Loucy (cell line): ENCODE measurements around the gene CC2D1A.

Experiments used
- H2AFZ ChIP-seq: fragments of 200-600 bp; sonication (generic); 2 replicates; pipeline ENCODE4 v1.6.0; 2016; ENCODE audit warnings: antibody characterized with exemption, mild to moderate bottlenecking, low read length, moderate library complexity
- H3F3A ChIP-seq: fragments of 200-600 bp; 2 replicates; pipeline ENCODE4 v1.6.0; 2016; ENCODE audit warnings: antibody characterized with exemption, low read depth, mild to moderate bottlenecking
- H3K27me3 ChIP-seq: fragments of 200-600 bp; sonication (generic); 2 replicates; pipeline ENCODE4 v1.6.1; 2014; ENCODE audit warnings: low read length, mild to moderate bottlenecking; ENCODE audit not compliant: insufficient read depth, poor library complexity, severe bottlenecking
- H3K36me3 ChIP-seq: fragments of 200-600 bp; sonication (generic); 2 replicates; pipeline ENCODE4 v1.6.1; 2016; ENCODE audit warnings: low read length; ENCODE audit not compliant: insufficient read depth
- H3K4me1 ChIP-seq: fragments of 200-600 bp; sonication (generic); 2 replicates; pipeline ENCODE4 v1.5.1; 2014; ENCODE audit warnings: low read length, mild to moderate bottlenecking; ENCODE audit not compliant: insufficient read depth, poor library complexity, severe bottlenecking
- H3K4me2 ChIP-seq: fragments of 200-600 bp; sonication (generic); 2 replicates; pipeline ENCODE4 v1.6.0; 2014; ENCODE audit warnings: antibody characterized with exemption, low read length, low read depth, mild to moderate bottlenecking; ENCODE audit not compliant: poor library complexity, severe bottlenecking
- H3K4me3 ChIP-seq: fragments of 200-600 bp; sonication (generic); 2 replicates; pipeline ENCODE4 v1.5.1; 2014; ENCODE audit warnings: low read length, mild to moderate bottlenecking, mixed read lengths; ENCODE audit not compliant: poor library complexity, severe bottlenecking
- H3K79me2 ChIP-seq: fragments of 200-600 bp; sonication (generic); 2 replicates; pipeline ENCODE4 v1.6.1; 2014; ENCODE audit warnings: low read length; ENCODE audit not compliant: insufficient read depth
- H3K9ac ChIP-seq: fragments of 200-600 bp; sonication (generic); 2 replicates; pipeline ENCODE4 v1.6.0; 2014; ENCODE audit warnings: mild to moderate bottlenecking, low read depth, low read length, moderate library complexity; ENCODE audit not compliant: poor library complexity, severe bottlenecking
- H3K9me2 ChIP-seq: fragments of 200-600 bp; sonication (generic); replicated peaks from 2 replicates; pipeline ENCODE4 v1.6.1; 2016; ENCODE audit warnings: low read depth, low read length, mixed read lengths
- H3K9me3 ChIP-seq: fragments of 200-600 bp; sonication (generic); 2 replicates; pipeline ENCODE4 v1.6.1; 2014; ENCODE audit warnings: mild to moderate bottlenecking, antibody characterized with exemption, low read length, low read depth; ENCODE audit not compliant: insufficient read depth
- H4K20me1 ChIP-seq: fragments of 200-600 bp; sonication (generic); 2 replicates; pipeline ENCODE4 v1.6.0; 2014; ENCODE audit warnings: antibody characterized with exemption, low read length, mild to moderate bottlenecking; ENCODE audit not compliant: insufficient read depth, poor library complexity, severe bottlenecking
- CTCF ChIP-seq: fragments of 200-600 bp; sonication (generic); conservative IDR thresholded peaks from 2 replicates; pipeline ENCODE4 v1.5.1; 2014; ENCODE audit warnings: mild to moderate bottlenecking, antibody characterized with exemption, low read length
- EZH2phosphoT487 ChIP-seq: fragments of 200-600 bp; IDR thresholded peaks from 2 replicates; pipeline ENCODE4 v1.6.1; 2018; ENCODE audit warnings: antibody characterized with exemption, mild to moderate bottlenecking, moderate library complexity, borderline replicate concordance

The CC2D1A gene

GRCh38 chr19:13932149-13932637, 26.2 kb downstream of the CC2D1A start:
- H3K4me3 ChIP-seq = no peak overlapping the region
- no peaks in the 10 kb centered on the region for H3F3A ChIP-seq
- H3K36me3 ChIP-seq = 0 out of 2 replicates have a peak, but pooled peaks cover under 1% of the 10 kb centered on the region
- no peak overlapping the region for H3K9ac ChIP-seq
- H3K79me2 ChIP-seq = no peaks in the 10 kb centered on the region
- H3K4me2 ChIP-seq = no peak overlapping the region
- no peak overlapping the region for H2AFZ ChIP-seq
- H3K4me1 ChIP-seq = no peaks in the 10 kb centered on the region
- TF ChIP-seq EZH2phosphoT487 (no peak), CTCF (no peak)
- no peaks in the 10 kb centered on the region for H3K9me2 ChIP-seq
- no peaks in the 10 kb centered on the region for H3K9me3 ChIP-seq
- no peaks in the 10 kb centered on the region for H3K27me3 ChIP-seq
- H4K20me1 ChIP-seq = no peaks in the 10 kb centered on the region

- TF ChIP-seq EZH2phosphoT487 (no peak), CTCF (no peak)
- H3K36me3 ChIP-seq = no peaks in the 10 kb centered on the region
Observed at GRCh38 chr19:13932911-13933393, 27.0 kb downstream of the CC2D1A start.

GRCh38 chr19:13934785-13935109, 28.7 kb downstream of the CC2D1A start:
- H3K9ac ChIP-seq = no peak overlapping the region
- TF ChIP-seq EZH2phosphoT487 (no peak), CTCF (no peak)
- no peaks in the 10 kb centered on the region for H3F3A ChIP-seq
- H4K20me1 ChIP-seq = no peaks in the 10 kb centered on the region
- H2AFZ ChIP-seq = no peak overlapping the region
- H3K9me3 ChIP-seq = no peaks in the 10 kb centered on the region
- no peaks in the 10 kb centered on the region for H3K36me3 ChIP-seq
- no peaks in the 10 kb centered on the region for H3K9me2 ChIP-seq
- H3K79me2 ChIP-seq = no peaks in the 10 kb centered on the region
- no peaks in the 10 kb centered on the region for H3K4me1 ChIP-seq
- H3K4me3 ChIP-seq = no peak overlapping the region
- no peak overlapping the region for H3K4me2 ChIP-seq
- H3K27me3 ChIP-seq = no peaks in the 10 kb centered on the region

More at GRCh38 chr19:13932911-13933393, 27.0 kb downstream of the CC2D1A start:
- no peak overlapping the region for H2AFZ ChIP-seq
- H3F3A ChIP-seq = no peaks in the 10 kb centered on the region
- H3K27me3 ChIP-seq = no peaks in the 10 kb centered on the region
- no peak overlapping the region for H3K4me3 ChIP-seq
- H3K9me2 ChIP-seq = no peaks in the 10 kb centered on the region
- H3K4me2 ChIP-seq = no peak overlapping the region
- no peak overlapping the region for H3K9ac ChIP-seq
- H3K9me3 ChIP-seq = no peaks in the 10 kb centered on the region
- H3K79me2 ChIP-seq = no peaks in the 10 kb centered on the region
- H3K4me1 ChIP-seq = no peaks in the 10 kb centered on the region
- H4K20me1 ChIP-seq = no peaks in the 10 kb centered on the region
